Osteoblast (primary cell): ENCODE measurements around the gene C11orf24. TPM values are rescaled to one million over a fixed set of nuclear protein-coding genes. Genes with fewer than 3 reads are reported as not detected.

Source experiments
- DNase-seq: peaks from one replicate; pipeline ENCODE4 v3.0.0; 2011; ENCODE audit warnings: low spot score, mixed read lengths; ENCODE audit not compliant: insufficient read length; ENCODE audit errors: missing footprints
- H2AFZ ChIP-seq: 2 replicates; pipeline ENCODE4 v1.6.0; 2011; ENCODE audit warnings: mild to moderate bottlenecking, low read length
- H3K27ac ChIP-seq: 2 replicates; pipeline ENCODE4 v1.5.1; 2011; ENCODE audit warnings: mild to moderate bottlenecking, low read depth, low read length, moderate library complexity
- H3K27me3 ChIP-seq: 2 replicates; pipeline ENCODE4 v1.6.0; 2012; ENCODE audit warnings: mild to moderate bottlenecking, control low read depth, inconsistent platforms, low read length, moderate library complexity; ENCODE audit not compliant: insufficient read depth
- H3K36me3 ChIP-seq: 2 replicates; pipeline ENCODE4 v1.5.1; 2011; ENCODE audit warnings: mild to moderate bottlenecking, low read length, control low read depth, moderate library complexity; ENCODE audit not compliant: insufficient read depth
- H3K4me1 ChIP-seq: 2 replicates; pipeline ENCODE4 v1.5.1; 2011; ENCODE audit warnings: mild to moderate bottlenecking, low read length, control low read depth, moderate library complexity; ENCODE audit not compliant: insufficient read depth
- H3K4me2 ChIP-seq: 2 replicates; pipeline ENCODE4 v1.6.0; 2011; ENCODE audit warnings: mild to moderate bottlenecking, low read length; ENCODE audit not compliant: insufficient read depth
- H3K4me3 ChIP-seq: fragments of 200-600 bp; sonication (generic); 3 replicates; pipeline ENCODE4 v1.5.1; 2012; ENCODE audit warnings: mild to moderate bottlenecking, low read length, inconsistent platforms; ENCODE audit not compliant: insufficient read depth
- H3K79me2 ChIP-seq: 2 replicates; pipeline ENCODE4 v1.6.0; 2012; ENCODE audit warnings: mild to moderate bottlenecking, low read length, control low read depth, inconsistent platforms; ENCODE audit not compliant: insufficient read depth
- H3K9me3 ChIP-seq: 2 replicates; pipeline ENCODE4 v1.5.1; 2011; ENCODE audit warnings: low read depth, low read length, control low read depth
- H4K20me1 ChIP-seq: 2 replicates; pipeline ENCODE4 v1.6.0; 2012; ENCODE audit warnings: mild to moderate bottlenecking, low read length, control low read depth; ENCODE audit not compliant: insufficient read depth
- CTCF ChIP-seq: IDR thresholded peaks from 2 replicates; pipeline ENCODE4 v1.5.1; 2011; ENCODE audit warnings: mild to moderate bottlenecking, low read depth, low read length, moderate library complexity; ENCODE audit errors: extremely low read depth
- total RNA-seq: library from RNA; depleted of rRNA; stranded (reverse); fragments of >200 nt; gene quantifications from 2 replicates; pipeline ENCODE4 v1.2.3, GENCODE V29; 2012

Gene C11orf24
- total RNA-seq, 1 donor: 40.5 TPM

- Histone ChIP-seq H3K27me3 (no peaks in the 10 kb centered on the region), H3K4me3 (peak overlapping the region; percentile 94), H3K27ac (peak overlapping the region; percentile 98), H4K20me1 (peaks cover 41% of the 10 kb centered on the region), H3K4me2 (peak overlapping the region; percentile 98), H3K79me2 (peaks cover 54% of the 10 kb centered on the region), H3K9me3 (no peaks in the 10 kb centered on the region), H3K4me1 (peaks cover 21% of the 10 kb centered on the region), H2AFZ (peak overlapping the region; percentile 38), H3K36me3 (peaks cover 24% of the 10 kb centered on the region)
- DNase-seq: peak; percentile 96
- TF ChIP-seq CTCF: peak; percentile 54
These were observed 571 bp downstream of the C11orf24 start for GRCh38 chr11:68271023-68271780.

GRCh38 chr11:68270196-68271022, 1.4 kb downstream of the C11orf24 start:
- Histone ChIP-seq H3K27me3 (no peaks in the 10 kb centered on the region), H3K4me2 (peak overlapping the region; percentile 98), H3K4me3 (peak overlapping the region; percentile 94), H3K36me3 (peaks cover 32% of the 10 kb centered on the region), H3K9me3 (no peaks in the 10 kb centered on the region), H3K4me1 (peaks cover 21% of the 10 kb centered on the region), H2AFZ (no peak overlapping the region), H3K79me2 (peaks cover 60% of the 10 kb centered on the region), H3K27ac (peak overlapping the region; percentile 98), H4K20me1 (peaks cover 48% of the 10 kb centered on the region)
- DNase-seq: no peak
- no peak for TF ChIP-seq CTCF

- Histone ChIP-seq H3K79me2 (peaks cover 69% of the 10 kb centered on the region), H2AFZ (no peak overlapping the region), H3K4me3 (peak overlapping the region; percentile 94), H3K27me3 (no peaks in the 10 kb centered on the region), H3K9me3 (no peaks in the 10 kb centered on the region), H3K4me1 (peaks cover 21% of the 10 kb centered on the region), H3K27ac (peak overlapping the region; percentile 98), H3K36me3 (peaks cover 40% of the 10 kb centered on the region), H3K4me2 (peak overlapping the region; percentile 98), H4K20me1 (peaks cover 56% of the 10 kb centered on the region)
- peak; percentile 98 for DNase-seq
- TF ChIP-seq CTCF: no peak
These were observed 2.2 kb downstream of the C11orf24 start for GRCh38 chr11:68269414-68270081.
